GM10248 (cell line): ENCODE results near the gene JOSD2.
"Not testable (repeated sequence)": the region's sequence is repeated elsewhere in the genome, so short reads cannot be mapped to it uniquely, and the experiment has no call there.

Experiments
- CTCF ChIA-PET: fragments of 300-600 bp; sonication (Branson Sonifier 250); formaldehyde crosslinking; extraction: SDS; loops from one replicate; lab custom pipeline; 2021; ENCODE audit warnings: antibody characterized with exemption; lab: Yijun Ruan, JAX
- POLR2A ChIA-PET: fragments of 350-650 bp; sonication (Branson Sonifier 250); formaldehyde crosslinking; extraction: SDS; loops from one replicate; lab custom pipeline; 2020; ENCODE audit warnings: antibody characterized with exemption; lab: Yijun Ruan, JAX
- DNase-seq: peaks from one replicate; pipeline ENCODE4 v3.0.0; 2012; ENCODE audit errors: extremely low spot score
- TF ChIP-seq, protein P1 (sequence below): IDR thresholded peaks from 2 replicates; pipeline ENCODE4 v1.5.1; 2012; ENCODE audit warnings: mild to moderate bottlenecking, low read depth; ENCODE audit errors: extremely low read depth, missing control alignments, control extremely low read depth

The JOSD2 gene

DNA sequence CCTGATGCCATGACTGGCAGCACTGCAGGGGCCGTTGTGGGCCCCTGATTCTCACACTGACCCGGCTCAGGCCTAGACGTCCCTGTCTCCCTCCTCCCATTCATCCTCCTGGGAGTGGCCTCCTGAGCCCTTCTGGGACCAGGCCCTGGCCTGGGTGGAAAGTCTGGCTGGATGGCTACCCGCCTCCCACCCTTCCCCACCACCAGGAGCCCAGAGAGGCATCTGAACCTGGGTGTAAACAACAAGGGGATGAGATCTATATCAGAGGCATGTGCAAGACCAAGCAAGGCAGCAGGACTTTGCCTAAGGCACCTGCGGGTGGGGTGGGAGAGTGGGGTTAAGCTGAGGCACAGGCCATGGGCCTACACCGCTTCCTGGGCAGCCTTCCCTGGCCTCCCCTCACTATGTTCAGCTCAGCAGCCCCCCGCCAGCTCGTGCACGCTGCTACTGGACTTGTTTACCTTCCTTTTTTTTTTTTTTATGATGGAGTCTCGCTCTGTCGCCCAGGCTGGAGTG lies 24.7 kb upstream of the JOSD2 start:
- POLR2A ChIA-PET: no interaction called here
- CTCF ChIA-PET: interaction anchor here (1.1 to 13.7 kb wide), 5 partner anchors 21 to 386 kb away, joined by 3 to 154 read pairs (median 5); no protein-coding TSS in a partner anchor
- DNase-seq: no peak
- TF ChIP-seq, protein P1, sequence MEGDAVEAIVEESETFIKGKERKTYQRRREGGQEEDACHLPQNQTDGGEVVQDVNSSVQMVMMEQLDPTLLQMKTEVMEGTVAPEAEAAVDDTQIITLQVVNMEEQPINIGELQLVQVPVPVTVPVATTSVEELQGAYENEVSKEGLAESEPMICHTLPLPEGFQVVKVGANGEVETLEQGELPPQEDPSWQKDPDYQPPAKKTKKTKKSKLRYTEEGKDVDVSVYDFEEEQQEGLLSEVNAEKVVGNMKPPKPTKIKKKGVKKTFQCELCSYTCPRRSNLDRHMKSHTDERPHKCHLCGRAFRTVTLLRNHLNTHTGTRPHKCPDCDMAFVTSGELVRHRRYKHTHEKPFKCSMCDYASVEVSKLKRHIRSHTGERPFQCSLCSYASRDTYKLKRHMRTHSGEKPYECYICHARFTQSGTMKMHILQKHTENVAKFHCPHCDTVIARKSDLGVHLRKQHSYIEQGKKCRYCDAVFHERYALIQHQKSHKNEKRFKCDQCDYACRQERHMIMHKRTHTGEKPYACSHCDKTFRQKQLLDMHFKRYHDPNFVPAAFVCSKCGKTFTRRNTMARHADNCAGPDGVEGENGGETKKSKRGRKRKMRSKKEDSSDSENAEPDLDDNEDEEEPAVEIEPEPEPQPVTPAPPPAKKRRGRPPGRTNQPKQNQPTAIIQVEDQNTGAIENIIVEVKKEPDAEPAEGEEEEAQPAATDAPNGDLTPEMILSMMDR: no peak

DNA sequence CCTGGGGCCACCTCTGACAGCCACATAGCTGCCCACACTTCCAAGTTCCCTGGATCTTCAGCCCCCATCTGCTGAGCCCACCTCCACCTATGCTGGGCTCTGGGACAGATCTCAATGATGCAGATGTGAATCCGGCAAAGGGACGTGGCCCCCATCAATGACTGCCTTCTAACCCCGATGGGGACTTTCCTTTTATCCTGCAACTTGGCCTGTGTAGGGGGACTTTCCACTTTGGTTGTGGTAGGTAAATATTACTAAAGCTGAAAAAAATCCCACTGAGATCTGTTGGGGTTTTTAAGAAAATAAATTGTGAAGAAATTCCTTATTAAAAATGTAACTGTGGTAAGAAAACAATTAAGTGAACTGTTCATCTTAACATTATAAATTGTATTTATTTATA lies 23.5 kb upstream of the JOSD2 start:
- TF ChIP-seq, protein P1: no peak
- ChIA-PET POLR2A (interaction anchor here (0.6 kb wide), 1 partner anchor 21 kb away, joined by 3 read pairs; no protein-coding TSS in a partner anchor), CTCF (interaction anchor here (1.3 to 13.7 kb wide), 3 partner anchors 23 to 387 kb away, joined by 3 to 154 read pairs (median 25); no protein-coding TSS in a partner anchor)
- peak; percentile 56 for DNase-seq

DNA sequence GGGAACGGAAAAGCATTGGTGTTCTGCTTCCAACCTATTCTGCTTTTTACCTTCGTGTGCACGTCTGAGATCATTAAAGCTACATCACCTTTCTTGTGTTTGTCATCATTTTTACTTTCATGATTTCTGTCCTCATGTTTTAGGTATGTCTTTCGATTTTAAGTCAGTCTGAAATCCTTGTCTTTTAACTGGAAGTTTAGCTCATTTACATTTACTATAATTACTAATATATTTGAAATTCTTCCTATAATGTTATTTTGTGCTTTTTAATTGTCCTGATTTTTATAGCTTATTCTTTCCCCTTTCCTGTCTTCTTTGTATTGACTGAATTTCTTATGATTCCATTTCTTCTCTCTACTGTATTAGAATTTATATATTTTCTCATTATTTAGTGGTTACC lies 22.0 kb upstream of the JOSD2 start:
- DNase-seq: no peak
- CTCF ChIA-PET: interaction anchor here (13.7 kb wide), 1 partner anchor 24 kb away, joined by 154 read pairs; no protein-coding TSS in a partner anchor
- POLR2A ChIA-PET: no interaction called here
- TF ChIP-seq, protein P1: no peak

DNA sequence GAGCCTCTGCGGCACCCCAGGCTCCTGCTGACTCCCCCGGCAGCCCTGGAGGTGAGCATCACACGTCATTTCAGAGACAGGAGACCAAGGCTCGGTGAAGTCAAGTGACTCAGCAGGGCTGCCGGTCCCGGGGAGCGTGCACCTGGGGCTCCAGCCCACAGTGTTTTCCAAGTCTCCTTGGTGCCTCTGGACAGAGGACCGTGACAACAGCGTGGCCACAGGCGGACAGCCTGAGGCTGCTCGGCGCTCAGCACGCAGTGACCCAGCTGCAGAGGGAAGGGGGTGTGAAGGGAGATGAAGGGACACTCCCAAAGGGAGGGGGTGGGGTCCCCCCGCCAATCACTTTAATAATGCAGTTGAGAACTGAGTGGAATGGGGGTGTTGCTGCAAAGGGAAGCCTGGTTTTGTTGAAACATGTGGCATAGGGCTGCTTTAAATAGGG lies 20.2 kb upstream of the JOSD2 start:
- POLR2A ChIA-PET: no interaction called here
- CTCF ChIA-PET: no interaction called here
- TF ChIP-seq, protein P1: no peak
- DNase-seq: no peak

DNA sequence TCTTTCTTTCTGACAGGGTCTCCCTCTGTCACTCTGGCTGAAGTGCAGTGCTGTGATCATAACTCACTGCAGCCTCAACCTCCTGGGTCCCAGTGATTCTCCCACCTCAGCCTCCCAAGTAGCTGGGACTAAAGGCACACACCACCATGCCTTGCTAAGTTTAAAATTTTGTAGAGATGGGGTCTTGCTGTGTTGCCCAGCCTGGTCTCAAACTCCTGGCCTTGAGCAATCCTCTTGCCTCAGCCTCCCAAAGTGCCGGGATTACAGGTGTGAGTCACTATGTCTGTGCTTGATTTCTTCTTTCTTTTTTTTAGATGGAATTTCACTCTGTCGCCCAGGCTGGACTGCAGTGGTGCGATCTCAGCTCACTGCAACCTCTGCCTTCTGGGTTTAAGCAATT lies 17.1 kb upstream of the JOSD2 start:
- DNase-seq: not testable (repeated sequence)
- CTCF ChIA-PET: interaction anchor here (3.3 to 3.6 kb wide), 2 partner anchors 10 to 28 kb away, joined by 22 to 25 read pairs; no protein-coding TSS in a partner anchor
- POLR2A ChIA-PET: interaction anchor here (0.6 kb wide), 1 partner anchor 1652 kb away, joined by 4 read pairs; no protein-coding TSS in a partner anchor

DNA sequence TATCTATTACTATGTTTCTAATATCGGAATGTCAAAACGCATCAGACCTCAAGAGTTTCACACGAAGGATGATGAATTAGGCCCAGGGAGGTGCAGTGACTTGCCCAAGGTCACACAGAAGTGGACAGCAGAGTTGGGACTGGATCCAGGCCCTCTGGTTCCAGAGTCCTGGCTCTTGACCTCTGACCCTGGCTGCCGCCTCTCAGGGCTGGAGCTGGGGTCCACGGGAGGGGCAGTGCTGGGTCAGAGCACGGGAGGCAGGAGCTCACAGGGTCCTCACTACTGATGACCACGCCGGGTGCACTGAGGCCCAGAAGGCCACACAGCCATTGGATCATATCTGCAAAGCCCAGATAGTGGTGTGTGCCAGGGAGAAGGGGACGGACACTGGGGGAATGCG lies 11.9 kb upstream of the JOSD2 start:
- CTCF ChIA-PET: interaction anchor here (0.6 to 4.6 kb wide), 3 partner anchors 15 to 261 kb away, joined by 3 to 19 read pairs (median 6); no protein-coding TSS in a partner anchor
- DNase-seq: no peak
- TF ChIP-seq, protein P1: no peak
- POLR2A ChIA-PET: interaction anchor here (0.5 kb wide), 1 partner anchor 54 kb away, joined by 5 read pairs; no protein-coding TSS in a partner anchor
